ENCODE data around the gene TNFRSF19.

TNFRSF19 gene

DNA sequence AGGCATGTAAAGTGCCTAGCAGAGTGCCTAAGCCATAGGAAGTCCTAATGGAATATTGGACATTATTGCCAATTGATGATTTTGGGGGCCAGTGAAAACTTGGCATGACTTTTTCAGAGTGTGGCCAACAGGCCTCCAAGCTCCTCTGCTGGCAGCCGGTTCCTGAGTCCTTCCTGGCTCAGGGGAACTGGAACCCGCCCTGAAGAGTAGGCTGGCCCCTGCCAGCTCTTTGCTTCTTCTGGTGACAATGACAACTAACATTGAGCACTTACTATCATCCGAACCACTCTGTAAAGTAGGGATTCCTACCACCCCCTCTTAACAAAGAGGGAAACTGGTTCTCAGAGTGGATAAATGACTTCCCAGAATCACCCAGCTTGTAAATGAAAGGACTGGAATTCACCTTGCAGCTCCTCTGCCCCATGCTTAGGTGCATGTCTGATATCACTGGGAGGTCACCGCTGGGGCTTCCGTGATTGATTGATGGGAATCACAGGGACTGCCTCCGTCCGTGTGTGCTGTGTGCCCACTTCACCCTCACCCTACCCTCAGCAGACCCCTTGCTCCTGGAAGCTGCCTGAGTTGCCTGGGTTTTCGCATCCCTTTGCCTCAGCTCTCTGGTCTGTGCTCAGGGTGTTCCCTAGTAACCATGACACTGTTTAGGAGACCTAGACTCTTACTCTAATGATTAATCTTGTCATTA lies 50.6 kb downstream of the TNFRSF19 start:
- ChIA-PET CTCF (interaction anchor here (0.9 to 1.3 kb wide), 2 partner anchors 9 to 14 kb away, joined by 3 read pairs; no protein-coding TSS in a partner anchor), POLR2A (ENCODE audit: low non-redundant PET) (no interaction called here)
- TF ChIP-seq, protein P1, sequence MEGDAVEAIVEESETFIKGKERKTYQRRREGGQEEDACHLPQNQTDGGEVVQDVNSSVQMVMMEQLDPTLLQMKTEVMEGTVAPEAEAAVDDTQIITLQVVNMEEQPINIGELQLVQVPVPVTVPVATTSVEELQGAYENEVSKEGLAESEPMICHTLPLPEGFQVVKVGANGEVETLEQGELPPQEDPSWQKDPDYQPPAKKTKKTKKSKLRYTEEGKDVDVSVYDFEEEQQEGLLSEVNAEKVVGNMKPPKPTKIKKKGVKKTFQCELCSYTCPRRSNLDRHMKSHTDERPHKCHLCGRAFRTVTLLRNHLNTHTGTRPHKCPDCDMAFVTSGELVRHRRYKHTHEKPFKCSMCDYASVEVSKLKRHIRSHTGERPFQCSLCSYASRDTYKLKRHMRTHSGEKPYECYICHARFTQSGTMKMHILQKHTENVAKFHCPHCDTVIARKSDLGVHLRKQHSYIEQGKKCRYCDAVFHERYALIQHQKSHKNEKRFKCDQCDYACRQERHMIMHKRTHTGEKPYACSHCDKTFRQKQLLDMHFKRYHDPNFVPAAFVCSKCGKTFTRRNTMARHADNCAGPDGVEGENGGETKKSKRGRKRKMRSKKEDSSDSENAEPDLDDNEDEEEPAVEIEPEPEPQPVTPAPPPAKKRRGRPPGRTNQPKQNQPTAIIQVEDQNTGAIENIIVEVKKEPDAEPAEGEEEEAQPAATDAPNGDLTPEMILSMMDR (conservative IDR thresholded peaks at IDR 0.05; ENCODE audit: low read depth) = no peak
- DNase-seq (ENCODE audit: low spot score) = no peak
- no peak overlapping the region for H3K27ac ChIP-seq

DNA sequence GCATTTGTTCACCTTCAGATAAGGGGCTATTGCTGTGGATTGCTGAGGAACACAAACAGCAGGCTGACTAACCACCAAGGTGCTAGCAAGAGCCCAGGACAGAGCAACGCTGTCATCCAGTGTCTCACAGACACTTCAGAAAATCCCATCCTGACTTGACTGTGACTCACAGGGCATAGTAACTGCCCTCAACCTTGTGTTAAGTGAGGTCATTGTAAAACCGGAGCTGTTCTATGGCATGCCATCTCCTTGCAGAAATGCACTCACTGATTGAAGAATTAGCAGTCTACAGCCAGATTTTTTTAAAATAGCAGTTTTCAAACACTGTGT lies 51.1 kb downstream of the TNFRSF19 start:
- peak; percentile 37 for DNase-seq (ENCODE audit: low spot score)
- ChIA-PET POLR2A (ENCODE audit: low non-redundant PET) (no interaction called here), CTCF (interaction anchor here (0.9 to 1.3 kb wide), 2 partner anchors 9 to 14 kb away, joined by 3 read pairs; no protein-coding TSS in a partner anchor)
- no peak overlapping the region for H3K27ac ChIP-seq
- TF ChIP-seq, protein P1 (conservative IDR thresholded peaks at IDR 0.05; ENCODE audit: low read depth) = no peak

DNA sequence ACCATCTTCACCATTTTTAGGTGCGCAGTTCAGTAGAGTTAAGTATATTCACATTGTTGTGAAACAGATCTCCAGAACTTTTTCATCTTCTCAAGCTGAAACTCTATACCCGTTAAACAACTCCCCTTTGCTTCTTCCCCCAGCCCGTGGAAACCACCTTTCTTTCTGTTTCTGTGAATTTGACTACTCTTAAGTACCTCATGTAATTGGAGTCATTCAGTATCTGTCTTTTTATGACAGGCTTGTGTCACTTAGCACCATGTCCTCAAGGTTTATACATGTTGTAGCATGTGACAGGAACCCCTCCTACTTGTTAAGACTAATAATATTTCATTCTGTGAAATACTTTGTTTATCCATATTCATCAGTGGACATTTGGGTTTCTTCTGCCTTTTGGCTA lies 52.8 kb downstream of the TNFRSF19 start:
- H3K27ac ChIP-seq = no peak overlapping the region
- no peak for DNase-seq (ENCODE audit: low spot score)
- TF ChIP-seq, protein P1 (conservative IDR thresholded peaks at IDR 0.05; ENCODE audit: low read depth) = no peak
- ChIA-PET POLR2A (ENCODE audit: low non-redundant PET) (no interaction called here), CTCF (no interaction called here)

DNA sequence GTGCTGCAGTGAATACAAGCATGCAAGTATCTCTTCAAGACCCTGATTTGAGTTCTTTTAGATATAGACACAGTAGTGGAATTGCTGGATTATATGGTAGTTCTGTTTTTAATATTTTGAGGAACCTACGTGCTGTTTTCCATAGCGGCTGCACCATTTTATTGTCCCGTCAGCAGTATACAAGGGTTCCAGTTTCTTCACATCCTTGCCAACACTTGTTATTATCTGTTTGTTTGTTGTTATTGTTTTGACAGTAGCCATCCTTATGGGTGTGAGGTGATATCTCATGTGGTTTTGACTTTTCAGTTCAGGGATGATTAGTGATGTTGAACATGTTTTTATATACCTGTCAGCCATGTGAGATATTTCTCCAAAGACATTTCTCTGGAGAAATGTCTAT lies 53.2 kb downstream of the TNFRSF19 start:
- TF ChIP-seq, protein P1 (conservative IDR thresholded peaks at IDR 0.05; ENCODE audit: low read depth) = no peak
- ChIA-PET CTCF (no interaction called here), POLR2A (ENCODE audit: low non-redundant PET) (no interaction called here)
- DNase-seq (ENCODE audit: low spot score) = no peak
- no peak overlapping the region for H3K27ac ChIP-seq

DNA sequence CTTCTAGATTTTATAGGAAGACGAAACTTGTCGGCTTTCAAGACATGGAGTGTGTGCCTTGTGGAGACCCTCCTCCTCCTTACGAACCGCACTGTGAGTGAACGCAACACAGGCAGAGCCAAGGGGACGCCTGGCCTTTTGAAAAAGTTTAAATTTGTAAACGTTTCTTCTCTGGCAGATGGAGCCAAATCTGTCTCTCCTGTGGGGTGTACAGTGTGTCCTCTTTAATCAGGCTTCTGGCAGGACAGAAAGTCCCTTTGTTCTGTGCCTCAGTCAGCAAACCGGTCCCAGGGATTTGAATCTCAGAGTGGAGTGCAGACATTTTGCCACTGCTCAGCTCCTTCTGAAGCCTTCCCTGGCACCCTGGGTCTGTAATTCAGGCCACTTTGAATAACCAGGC lies 56.5 kb downstream of the TNFRSF19 start:
- CTCF ChIA-PET = no interaction called here

DNA sequence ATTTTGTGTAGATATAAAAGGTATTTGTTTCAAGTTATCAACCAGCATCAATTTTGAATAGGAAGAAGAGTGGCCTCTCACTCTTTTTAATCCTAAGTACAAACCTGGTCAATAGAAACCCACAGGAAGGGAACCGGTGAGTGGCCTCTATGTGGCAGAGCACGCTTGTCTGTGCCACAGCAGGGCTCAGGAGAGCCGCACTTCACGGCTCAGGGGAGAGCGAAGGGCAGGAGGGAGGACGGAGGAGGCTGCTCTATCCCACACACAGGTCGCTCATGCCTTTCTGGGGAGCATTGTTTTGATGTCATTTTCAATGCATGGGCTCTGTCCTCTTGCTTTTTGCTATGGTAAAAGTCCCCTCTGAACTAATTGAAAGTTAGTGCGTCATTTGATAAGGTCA lies 57.2 kb downstream of the TNFRSF19 start:
- DNase-seq (ENCODE audit: low spot score) = no peak
- no peak overlapping the region for H3K27ac ChIP-seq
- CTCF ChIA-PET = interaction anchor here (0.7 kb wide), 1 partner anchor 33 kb away, joined by 4 read pairs; no protein-coding TSS in a partner anchor
- TF ChIP-seq, protein P1 (conservative IDR thresholded peaks at IDR 0.05; ENCODE audit: low read depth) = no peak
- POLR2A ChIA-PET (ENCODE audit: low non-redundant PET) = no interaction called here

More for the DNA sequence above, 56.5 kb downstream of the TNFRSF19 start:
- DNase-seq (ENCODE audit: low spot score) = no peak
- TF ChIP-seq, protein P1 (conservative IDR thresholded peaks at IDR 0.05; ENCODE audit: low read depth) = no peak
- POLR2A ChIA-PET (ENCODE audit: low non-redundant PET) = no interaction called here
- H3K27ac ChIP-seq = no peak overlapping the region
